GM19438 (cell line): ENCODE results near the gene SSX4B.
"Not testable (repeated sequence)": the region's sequence is repeated elsewhere in the genome, so short reads cannot be mapped to it uniquely, and the experiment has no call there.

Experiments
- ATAC-seq: cut with Tn5 transposase; IDR thresholded peaks from one replicate; pipeline ENCODE4 v1.9.1; 2021; ENCODE audit warnings: low read depth; ENCODE audit not compliant: unreplicated experiment

The SSX4B gene

GRCh38 chrX:48411860-48412259 lies at the start of gene SSX4B:
Gene SSX4B (minus strand): TSS chrX:48411960. CDS start chrX:48411372, 588 bp downstream.
- ATAC-seq, result not testable (repeated sequence)

GRCh38 chrX:48460606-48461005 lies 48.8 kb upstream of the SSX4B start:
- ATAC-seq, result no peak

GRCh38 chrX:48460031-48460430 lies 48.3 kb upstream of the SSX4B start:
- ATAC-seq, result no peak

GRCh38 chrX:48459483-48459882 lies 47.7 kb upstream of the SSX4B start:
- no peak for ATAC-seq

- ATAC-seq, result no peak
Observed at GRCh38 chrX:48458711-48459110, 47.0 kb upstream of the SSX4B start.

GRCh38 chrX:48456628-48457331 lies 45.0 kb upstream of the SSX4B start:
- no peak for ATAC-seq

- no peak for ATAC-seq
Observed at GRCh38 chrX:48451708-48452107, 39.9 kb upstream of the SSX4B start.

- no peak for ATAC-seq
Observed at GRCh38 chrX:48450076-48450475, 38.3 kb upstream of the SSX4B start.

GRCh38 chrX:48447201-48447600 lies 35.4 kb upstream of the SSX4B start:
- not testable (repeated sequence) for ATAC-seq

- ATAC-seq, result not testable (repeated sequence)
Observed at GRCh38 chrX:48433713-48434112, 22.0 kb upstream of the SSX4B start.

GRCh38 chrX:48430166-48430565 lies 18.4 kb upstream of the SSX4B start:
- not testable (repeated sequence) for ATAC-seq

- ATAC-seq, result not testable (repeated sequence)
Observed at GRCh38 chrX:48429606-48430005, 17.8 kb upstream of the SSX4B start.

GRCh38 chrX:48427027-48427716 lies 15.4 kb upstream of the SSX4B start:
- ATAC-seq, result not testable (repeated sequence)

- not testable (repeated sequence) for ATAC-seq
Observed at GRCh38 chrX:48397825-48398224, 13.9 kb downstream of the SSX4B start.

GRCh38 chrX:48396931-48397330 lies 14.8 kb downstream of the SSX4B start:
- ATAC-seq, result not testable (repeated sequence)

GRCh38 chrX:48383239-48383638 lies 28.5 kb downstream of the SSX4B start, which contains the start of gene SSX4:
Gene SSX4 (plus strand): TSS chrX:48383539. CDS start chrX:48384054, 515 bp downstream.
- ATAC-seq, result not testable (repeated sequence)

GRCh38 chrX:48370408-48370807 lies 41.4 kb downstream of the SSX4B start:
- not testable (repeated sequence) for ATAC-seq

- ATAC-seq, result not testable (repeated sequence)
Observed at GRCh38 chrX:48367717-48368408, 43.9 kb downstream of the SSX4B start.

- not testable (repeated sequence) for ATAC-seq
Observed at GRCh38 chrX:48359281-48359680, 52.5 kb downstream of the SSX4B start.

GRCh38 chrX:48357681-48358080 lies 54.1 kb downstream of the SSX4B start:
- ATAC-seq, result no peak
